PC-3 (cell line): Measurements from ENCODE around the gene C1QC. TPM values are rescaled to one million over a fixed set of nuclear protein-coding genes. Genes with fewer than 3 reads are reported as not detected.

Source experiments
- ATAC-seq: fragments of 200-7000 bp; cut with Tn5 transposase; 2 replicates; pipeline ENCODE4 v1.9.1; 2020; ENCODE audit warnings: mild to moderate bottlenecking, moderate library complexity
- BruUV-seq: library from RNA; stranded (reverse); fragments of 400-500 nt; replicated peaks from 2 replicates; lab custom pipeline; 2021; lab: Mats Ljungman, UMichigan
- CTCF ChIA-PET: fragments of 300-600 bp; sonication (Branson Sonifier 250); formaldehyde crosslinking; loops from one replicate; lab custom pipeline; 2022; ENCODE audit warnings: antibody characterized with exemption; lab: Charles Lee
- POLR2A ChIA-PET: fragments of 300-600 bp; sonication (Branson Sonifier 250); formaldehyde crosslinking; loops from one replicate; lab custom pipeline; 2022; ENCODE audit warnings: antibody characterized with exemption; ENCODE audit not compliant: unreplicated experiment; lab: Charles Lee
- DNase-seq: peaks from one replicate; pipeline ENCODE4 v3.0.0-alpha.2; 2015
- H2AFZ ChIP-seq: fragments of 300-600 bp; sonication (generic); 2 replicates; pipeline ENCODE4 v1.6.0; 2016; ENCODE audit warnings: antibody characterized with exemption, low read length
- H3F3A ChIP-seq: fragments of 300-600 bp; sonication (generic); one replicate; pipeline ENCODE4 v1.6.0; 2017; ENCODE audit warnings: antibody characterized with exemption, low read length, control low read depth, mild to moderate bottlenecking; ENCODE audit not compliant: unreplicated experiment
- H3K27ac ChIP-seq: fragments of 300-600 bp; sonication (generic); 2 replicates; pipeline ENCODE4 v1.5.1; 2016; ENCODE audit warnings: mild to moderate bottlenecking, low read length
- H3K27me3 ChIP-seq: fragments of 300-600 bp; sonication (generic); 2 replicates; pipeline ENCODE4 v1.6.1; 2016; ENCODE audit warnings: low read length, mixed read lengths
- H3K36me3 ChIP-seq: fragments of 300-600 bp; sonication (generic); 2 replicates; pipeline ENCODE4 v1.6.1; 2016; ENCODE audit warnings: low read depth, mixed run types, low read length, mixed read lengths
- H3K4me1 ChIP-seq: fragments of 300-600 bp; sonication (generic); 2 replicates; pipeline ENCODE4 v1.5.1; 2016; ENCODE audit warnings: low read length; ENCODE audit not compliant: insufficient read depth
- H3K4me2 ChIP-seq: fragments of 300-600 bp; sonication (generic); 2 replicates; pipeline ENCODE4 v1.6.0; 2016; ENCODE audit warnings: low read length
- H3K4me3 ChIP-seq: fragments of 300-600 bp; sonication (generic); 2 replicates; pipeline ENCODE4 v1.5.1; 2016; ENCODE audit warnings: mild to moderate bottlenecking, low read length, mixed read lengths
- H3K79me2 ChIP-seq: fragments of 300-600 bp; sonication (generic); 2 replicates; pipeline ENCODE4 v1.6.1; 2017; ENCODE audit warnings: low read length, mixed read lengths
- H3K9ac ChIP-seq: fragments of 300-600 bp; sonication (generic); 2 replicates; pipeline ENCODE4 v1.6.0; 2016; ENCODE audit warnings: mild to moderate bottlenecking, low read length
- H3K9me2 ChIP-seq: fragments of 300-600 bp; sonication (generic); replicated peaks from 2 replicates; pipeline ENCODE4 v1.6.1; 2016; ENCODE audit warnings: mixed run types, low read length, mixed read lengths
- H3K9me3 ChIP-seq: fragments of 300-600 bp; sonication (generic); 2 replicates; pipeline ENCODE4 v1.6.1; 2016; ENCODE audit warnings: low read length, mixed read lengths
- H4K20me1 ChIP-seq: fragments of 300-600 bp; sonication (generic); 2 replicates; pipeline ENCODE4 v1.6.1; 2016; ENCODE audit warnings: low read length, mixed read lengths
- EZH2 ChIP-seq: fragments of 300-600 bp; sonication (generic); IDR thresholded peaks from one replicate; pipeline ENCODE4 v1.6.1; 2017; ENCODE audit warnings: antibody characterized with exemption, mild to moderate bottlenecking, low read length; ENCODE audit not compliant: unreplicated experiment
- EZH2phosphoT487 ChIP-seq: fragments of 300-600 bp; sonication (generic); IDR thresholded peaks from 2 replicates; pipeline ENCODE4 v1.6.1; 2018; ENCODE audit warnings: mild to moderate bottlenecking, antibody characterized with exemption, low read length, borderline replicate concordance
- intact Hi-C: fragments of 100-400 bp; cut with micrococcal nuclease; formaldehyde crosslinking; loops from 2 replicates; pipeline ENCODE4 v1.9.0; 2023
- total RNA-seq: library from RNA; depleted of rRNA; stranded (reverse); fragments of >200 nt; gene quantifications from 2 replicates; pipeline ENCODE4 v1.2.3, GENCODE V29; 2014
- TF ChIP-seq, protein P1 (sequence below): fragments of 300-600 bp; sonication (generic); conservative IDR thresholded peaks from 2 replicates; pipeline ENCODE4 v1.5.1; 2017; ENCODE audit warnings: antibody characterized with exemption, low read depth, mild to moderate bottlenecking, low read length

Gene C1QC
- total RNA-seq, 1 experiment from 2014 or later = not detected

- intact Hi-C loops = no loop called here
- CTCF ChIA-PET = no interaction called here
Observed at GRCh38 chr1:22628698-22629444, 14.6 kb upstream of the C1QC start.

DNA sequence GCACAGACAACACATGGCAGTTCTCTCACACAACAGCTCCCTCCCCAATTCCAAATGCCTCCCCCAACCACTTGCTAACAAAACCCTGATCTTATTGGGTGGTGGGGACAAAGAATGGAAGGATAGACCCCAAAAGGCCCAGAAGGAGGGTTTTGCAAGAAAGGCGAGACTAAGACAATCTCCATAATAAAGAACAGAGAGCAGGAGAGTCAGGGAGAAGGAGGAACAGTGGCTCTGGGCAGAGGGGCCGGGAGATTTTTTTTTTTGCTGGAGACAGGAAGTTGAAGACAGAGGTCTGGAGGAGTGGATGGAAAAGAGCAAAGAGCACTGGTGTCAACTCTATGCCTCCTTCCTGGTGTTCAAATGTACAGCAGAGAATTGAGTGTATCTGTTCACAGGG, 13.5 kb upstream of the C1QC start:
- BruUV-seq = no TSS peak
- peaks cover 9% of the 10 kb centered on the region for H3K27me3 ChIP-seq
- no peaks in the 10 kb centered on the region for H4K20me1 ChIP-seq
- no peak overlapping the region for H3K9ac ChIP-seq
- H3K4me3 ChIP-seq = no peak overlapping the region
- ATAC-seq = no peak
- intact Hi-C loops = no loop called here
- no peaks in the 10 kb centered on the region for H3K9me2 ChIP-seq
- no peaks in the 10 kb centered on the region for H3K36me3 ChIP-seq
- H3K79me2 ChIP-seq = no peaks in the 10 kb centered on the region
- H3K27ac ChIP-seq = no peak overlapping the region
- no peak overlapping the region for H2AFZ ChIP-seq
- no peak for TF ChIP-seq EZH2phosphoT487
- TF ChIP-seq EZH2 = no peak
- TF ChIP-seq, protein P1, sequence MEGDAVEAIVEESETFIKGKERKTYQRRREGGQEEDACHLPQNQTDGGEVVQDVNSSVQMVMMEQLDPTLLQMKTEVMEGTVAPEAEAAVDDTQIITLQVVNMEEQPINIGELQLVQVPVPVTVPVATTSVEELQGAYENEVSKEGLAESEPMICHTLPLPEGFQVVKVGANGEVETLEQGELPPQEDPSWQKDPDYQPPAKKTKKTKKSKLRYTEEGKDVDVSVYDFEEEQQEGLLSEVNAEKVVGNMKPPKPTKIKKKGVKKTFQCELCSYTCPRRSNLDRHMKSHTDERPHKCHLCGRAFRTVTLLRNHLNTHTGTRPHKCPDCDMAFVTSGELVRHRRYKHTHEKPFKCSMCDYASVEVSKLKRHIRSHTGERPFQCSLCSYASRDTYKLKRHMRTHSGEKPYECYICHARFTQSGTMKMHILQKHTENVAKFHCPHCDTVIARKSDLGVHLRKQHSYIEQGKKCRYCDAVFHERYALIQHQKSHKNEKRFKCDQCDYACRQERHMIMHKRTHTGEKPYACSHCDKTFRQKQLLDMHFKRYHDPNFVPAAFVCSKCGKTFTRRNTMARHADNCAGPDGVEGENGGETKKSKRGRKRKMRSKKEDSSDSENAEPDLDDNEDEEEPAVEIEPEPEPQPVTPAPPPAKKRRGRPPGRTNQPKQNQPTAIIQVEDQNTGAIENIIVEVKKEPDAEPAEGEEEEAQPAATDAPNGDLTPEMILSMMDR = no peak
- ChIA-PET CTCF (no interaction called here), POLR2A (no interaction called here)
- DNase-seq = no peak
- no peak overlapping the region for H3K4me2 ChIP-seq
- H3K9me3 ChIP-seq = no peaks in the 10 kb centered on the region
- H3K4me1 ChIP-seq = no peaks in the 10 kb centered on the region
- H3F3A ChIP-seq = no peaks in the 10 kb centered on the region

More at GRCh38 chr1:22628698-22629444, 14.6 kb upstream of the C1QC start:
- H3K36me3 ChIP-seq = no peaks in the 10 kb centered on the region
- POLR2A ChIA-PET = no interaction called here
- no peak overlapping the region for H3K4me2 ChIP-seq
- no peaks in the 10 kb centered on the region for H3F3A ChIP-seq
- H3K27me3 ChIP-seq = peaks cover 9% of the 10 kb centered on the region
- no peaks in the 10 kb centered on the region for H3K79me2 ChIP-seq
- no peak for TF ChIP-seq EZH2phosphoT487
- TF ChIP-seq EZH2 = no peak
- TF ChIP-seq, protein P1 = no peak
- H3K4me3 ChIP-seq = no peak overlapping the region
- no TSS peak for BruUV-seq
- H3K9me2 ChIP-seq = no peaks in the 10 kb centered on the region
- no peaks in the 10 kb centered on the region for H3K4me1 ChIP-seq
- no peak overlapping the region for H3K27ac ChIP-seq
- DNase-seq (peak; percentile 20), ATAC-seq (no peak)
- no peaks in the 10 kb centered on the region for H3K9me3 ChIP-seq
- H2AFZ ChIP-seq = no peak overlapping the region
- H3K9ac ChIP-seq = no peak overlapping the region
- no peaks in the 10 kb centered on the region for H4K20me1 ChIP-seq
